Neuronal stem cell (in vitro differentiated cells): ENCODE results near the gene UCHL1.

Source experiments
- DNase-seq: peaks from one replicate; pipeline ENCODE4 v3.0.0-alpha.2; 2013; ENCODE audit warnings: low spot score
- H2AFZ ChIP-seq: one replicate; pipeline ENCODE4 v1.6.1; 2013; ENCODE audit warnings: mild to moderate bottlenecking, low read length, inconsistent platforms
- H2AK5ac ChIP-seq: 2 replicates; pipeline ENCODE4 v1.6.1; 2013; ENCODE audit warnings: low read depth, mild to moderate bottlenecking, inconsistent platforms, low read length, moderate library complexity, mixed read lengths
- H2BK120ac ChIP-seq: 2 replicates; pipeline ENCODE4 v1.6.1; 2013; ENCODE audit warnings: low read depth, mild to moderate bottlenecking, inconsistent platforms, low read length, moderate library complexity, mixed read lengths
- H2BK12ac ChIP-seq: one replicate; pipeline ENCODE4 v1.6.1; 2013; ENCODE audit warnings: low read length, inconsistent platforms
- H2BK15ac ChIP-seq: 2 replicates; pipeline ENCODE4 v1.6.1; 2013; ENCODE audit warnings: mild to moderate bottlenecking, low read length, inconsistent platforms, mixed read lengths
- H2BK5ac ChIP-seq: one replicate; pipeline ENCODE4 v1.6.1; 2013; ENCODE audit warnings: inconsistent platforms, mild to moderate bottlenecking, low read length, moderate library complexity
- H3K14ac ChIP-seq: one replicate; pipeline ENCODE4 v1.6.1; 2013; ENCODE audit warnings: low read length, inconsistent platforms
- H3K18ac ChIP-seq: 2 replicates; pipeline ENCODE4 v1.6.1; 2013; ENCODE audit warnings: low read length, inconsistent platforms
- H3K23ac ChIP-seq: 2 replicates; pipeline ENCODE4 v1.6.1; 2013; ENCODE audit warnings: low read depth, mild to moderate bottlenecking, mixed read lengths, low read length, inconsistent platforms; ENCODE audit not compliant: poor library complexity
- H3K27ac ChIP-seq: replicated peaks from 3 replicates; pipeline ENCODE4 v1.5.1; 2013; ENCODE audit warnings: low read length, inconsistent platforms
- H3K27me3 ChIP-seq, 3 experiments: 2 replicates each; pipeline ENCODE4 v1.6.1; 2013; ENCODE audit warnings: low read length in 3 of 3, mild to moderate bottlenecking in 2 of 3, inconsistent platforms in 1 of 3, low read depth in 1 of 3, mixed read lengths in 1 of 3, moderate library complexity in 1 of 3; ENCODE audit not compliant: control insufficient read depth in 3 of 3, insufficient read depth in 3 of 3
- H3K36me3 ChIP-seq, 2 donors: replicated peaks in 1 of 2; 2 replicates each; pipeline ENCODE4 v1.6.1; 2013; ENCODE audit warnings: low read length in 2 of 2; ENCODE audit not compliant: control insufficient read depth in 2 of 2, insufficient read depth in 2 of 2
- H3K4ac ChIP-seq: 2 replicates; pipeline ENCODE4 v1.6.1; 2013; ENCODE audit warnings: inconsistent platforms, mild to moderate bottlenecking, low read length, moderate library complexity
- H3K4me1 ChIP-seq, 2 donors: 1 replicate in 1 of 2; 2 replicates in 1 of 2; pipeline ENCODE4 v1.6.1; 2013; ENCODE audit warnings: low read length in 2 of 2, low read depth in 1 of 2; ENCODE audit not compliant: control insufficient read depth in 2 of 2, insufficient read depth in 1 of 2
- H3K4me2 ChIP-seq: one replicate; pipeline ENCODE4 v1.6.1; 2013; ENCODE audit warnings: mild to moderate bottlenecking, low read length, inconsistent platforms; ENCODE audit not compliant: insufficient read depth, poor library complexity, severe bottlenecking
- H3K4me3 ChIP-seq, 2 donors: 2 replicates each; pipeline ENCODE4 v1.5.1; 2013; ENCODE audit warnings: low read length in 2 of 2, mild to moderate bottlenecking in 2 of 2, inconsistent platforms in 1 of 2, moderate library complexity in 1 of 2
- H3K79me1 ChIP-seq: one replicate; pipeline ENCODE4 v1.6.1; 2013; ENCODE audit warnings: low read depth, mild to moderate bottlenecking, inconsistent platforms, low read length, moderate library complexity
- H3K9ac ChIP-seq: one replicate; pipeline ENCODE4 v1.6.1; 2013; ENCODE audit warnings: mild to moderate bottlenecking, low read depth, low read length, inconsistent platforms; ENCODE audit not compliant: poor library complexity
- H3K9me3 ChIP-seq, 2 donors: replicated peaks in 1 of 2; 2 replicates each; pipeline versions ENCODE3 to v1.6.1; 2013; ENCODE audit warnings: low read length in 2 of 2, mild to moderate bottlenecking in 2 of 2, inconsistent platforms in 1 of 2, low read depth in 1 of 2, mixed read lengths in 1 of 2, moderate library complexity in 1 of 2; ENCODE audit not compliant: control insufficient read depth in 2 of 2, insufficient read depth in 1 of 2
- H4K8ac ChIP-seq: one replicate; pipeline ENCODE4 v1.6.1; 2013; ENCODE audit warnings: low read depth, mild to moderate bottlenecking, inconsistent platforms, low read length, moderate library complexity
- H4K91ac ChIP-seq: one replicate; pipeline ENCODE4 v1.6.1; 2013; ENCODE audit warnings: low read length, low read depth, mild to moderate bottlenecking, inconsistent platforms; ENCODE audit not compliant: poor library complexity
- WGBS, 2 donors: extraction: QIAGEN DNeasy Blood & Tissue Kit; methylation state at CpG; one replicate each; pipeline ENCODE4 v1.1.7; 2013; ENCODE audit warnings: missing lambda C conversion rate in 2 of 2, mixed read lengths in 1 of 2; ENCODE audit not compliant: insufficient read length in 2 of 2, insufficient replicate concordance in 1 of 2; ENCODE audit errors: extremely low coverage in 2 of 2; 5-methylcytosine and 5-hydroxymethylcytosine counted together

Gene UCHL1

DNA sequence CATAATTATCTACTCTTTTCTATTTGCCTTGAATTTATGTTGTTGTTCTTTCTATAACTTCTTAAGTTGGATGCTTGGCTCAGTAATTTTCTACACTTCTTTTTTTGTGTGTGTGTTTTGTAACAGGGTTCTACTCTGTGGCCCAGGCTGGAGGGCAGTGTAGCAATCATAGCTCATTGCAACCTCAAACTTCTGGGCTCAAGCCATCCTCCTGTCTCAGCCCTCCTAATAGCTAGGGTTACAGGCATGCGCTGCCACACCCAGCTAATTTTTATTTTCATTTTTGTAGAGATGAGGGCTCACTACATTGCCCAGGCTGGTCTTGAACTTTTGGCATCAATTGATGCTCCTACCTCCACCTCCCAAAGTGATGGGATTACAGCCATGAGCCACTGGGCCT lies 20.7 kb upstream of the UCHL1 start:
- Histone ChIP-seq H3K79me1 (no peaks in the 10 kb centered on the region), H3K23ac (no peak overlapping the region), H2AK5ac (no peak overlapping the region), H3K4ac (no peak overlapping the region), H3K4me1 (no peaks in the 10 kb centered on the region), H3K4me3 (no peak overlapping the region), H3K4me2 (no peak overlapping the region), H3K9me3 (no peaks in the 10 kb centered on the region), H3K27ac (no peak overlapping the region), H3K27me3 (no peaks in the 10 kb centered on the region), H3K9ac (no peak overlapping the region), H4K91ac (no peak overlapping the region), H2BK12ac (no peak overlapping the region), H2BK15ac (no peak overlapping the region), H3K36me3 (no peaks in the 10 kb centered on the region), H4K8ac (no peak overlapping the region), H2AFZ (no peak overlapping the region), H2BK5ac (no peak overlapping the region), H3K14ac (no peak overlapping the region), H2BK120ac (no peak overlapping the region), H3K18ac (no peak overlapping the region)
- no CpG with 5 or more reads among the region's 1 CpG for WGBS, 2 donors
- DNase-seq, result no peak

DNA sequence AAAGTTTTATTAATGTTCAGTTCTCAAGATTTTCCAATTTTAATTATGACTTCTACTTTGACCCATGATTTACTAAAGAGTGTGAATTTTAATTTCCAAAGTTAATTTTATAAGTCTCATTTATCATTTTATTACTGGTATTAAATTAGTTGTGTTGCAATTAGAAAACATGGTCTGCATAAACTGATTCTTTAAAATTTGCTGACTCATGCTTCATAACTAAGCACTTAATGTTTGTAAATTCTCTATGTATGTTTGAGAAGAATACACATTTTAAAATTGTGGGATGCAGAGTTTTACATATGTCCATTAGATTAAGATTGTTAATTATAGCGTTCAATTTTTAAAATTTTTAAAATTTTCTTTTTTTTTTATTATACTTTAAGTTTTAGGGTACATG lies 20.2 kb upstream of the UCHL1 start:
- Histone ChIP-seq H3K27me3 (no peaks in the 10 kb centered on the region), H2AFZ (no peak overlapping the region), H2BK15ac (no peak overlapping the region), H3K36me3 (no peaks in the 10 kb centered on the region), H3K18ac (no peak overlapping the region), H4K91ac (no peak overlapping the region), H3K9me3 (no peaks in the 10 kb centered on the region), H4K8ac (no peak overlapping the region), H3K14ac (no peak overlapping the region), H2BK120ac (no peak overlapping the region), H2BK5ac (no peak overlapping the region), H3K79me1 (no peaks in the 10 kb centered on the region), H3K4me3 (no peak overlapping the region), H3K9ac (no peak overlapping the region), H3K23ac (no peak overlapping the region), H3K27ac (no peak overlapping the region), H3K4me1 (no peaks in the 10 kb centered on the region), H3K4me2 (no peak overlapping the region), H2AK5ac (no peak overlapping the region), H2BK12ac (no peak overlapping the region), H3K4ac (no peak overlapping the region)
- no CpG with 5 or more reads among the region's 1 CpG for WGBS, 2 donors
- DNase-seq, result no peak

DNA sequence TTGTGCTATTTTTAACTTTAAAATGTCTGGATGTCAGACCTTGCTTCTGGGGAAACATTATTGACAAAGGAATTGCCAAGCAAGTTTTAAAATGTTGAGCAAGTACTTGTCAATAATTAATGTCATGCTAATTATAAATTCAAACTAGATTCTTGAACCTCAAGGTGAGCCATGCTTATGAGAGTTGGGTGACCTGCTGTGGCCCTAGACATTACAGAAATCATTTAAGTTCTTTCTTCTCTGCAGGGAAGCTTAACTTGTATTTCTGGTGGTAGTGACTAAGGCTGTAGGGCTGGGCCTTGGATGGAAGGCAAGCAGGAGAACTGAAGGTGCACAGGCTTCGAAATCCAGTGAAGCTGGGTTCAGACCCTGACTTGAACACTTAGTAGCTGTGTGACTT lies 14.8 kb upstream of the UCHL1 start:
- no peak overlapping the region for H3K23ac ChIP-seq
- H2AFZ ChIP-seq, result no peak overlapping the region
- no peak overlapping the region for H3K4me3 ChIP-seq
- no peaks in the 10 kb centered on the region for H3K79me1 ChIP-seq
- H3K18ac ChIP-seq, result no peak overlapping the region
- no peak overlapping the region for H3K9ac ChIP-seq
- H2AK5ac ChIP-seq, result no peak overlapping the region
- H3K4ac ChIP-seq, result no peak overlapping the region
- H3K4me1 ChIP-seq, result no peaks in the 10 kb centered on the region
- no peak overlapping the region for H4K91ac ChIP-seq
- no peaks in the 10 kb centered on the region for H3K36me3 ChIP-seq
- H3K4me2 ChIP-seq, result no peak overlapping the region
- H2BK120ac ChIP-seq, result no peak overlapping the region
- peaks cover 0 to 16% (median 0%) of the 10 kb centered on the region in 3 experiments for H3K27me3 ChIP-seq
- no peak overlapping the region for H4K8ac ChIP-seq
- no peak overlapping the region for H2BK15ac ChIP-seq
- no peak overlapping the region for H2BK5ac ChIP-seq
- H3K9me3 ChIP-seq, result no peaks in the 10 kb centered on the region
- DNase-seq, result no peak
- no peak overlapping the region for H3K14ac ChIP-seq
- H3K27ac ChIP-seq, result no peak overlapping the region
- H2BK12ac ChIP-seq, result no peak overlapping the region
- no CpG with 5 or more reads among the region's 1 CpG for WGBS, 2 donors

- no peaks in the 10 kb centered on the region for H3K36me3 ChIP-seq
- H3K23ac ChIP-seq, result no peak overlapping the region
- H3K4me1 ChIP-seq, result no peaks in the 10 kb centered on the region
- WGBS, 2 donors, result no CpG with 5 or more reads among the region's 1 CpG
- H2BK5ac ChIP-seq, result no peak overlapping the region
- no peak overlapping the region for H2BK15ac ChIP-seq
- no peak overlapping the region for H3K18ac ChIP-seq
- no peak overlapping the region for H2BK12ac ChIP-seq
- no peak overlapping the region for H3K14ac ChIP-seq
- H3K9me3 ChIP-seq, result no peaks in the 10 kb centered on the region
- H3K27me3 ChIP-seq, result peaks cover 0 to 22% (median 0%) of the 10 kb centered on the region in 3 experiments
- no peak overlapping the region for H4K8ac ChIP-seq
- no peak overlapping the region for H2AFZ ChIP-seq
- no peak overlapping the region for H3K9ac ChIP-seq
- no peaks in the 10 kb centered on the region for H3K79me1 ChIP-seq
- H4K91ac ChIP-seq, result no peak overlapping the region
- H2AK5ac ChIP-seq, result no peak overlapping the region
- no peak overlapping the region for H2BK120ac ChIP-seq
- no peak overlapping the region for H3K4me2 ChIP-seq
- H3K27ac ChIP-seq, result no peak overlapping the region
- no peak for DNase-seq
- no peak overlapping the region for H3K4me3 ChIP-seq
- H3K4ac ChIP-seq, result no peak overlapping the region
These were observed 10.7 kb upstream of the UCHL1 start for GRCh38 chr4:41245983-41246382.
